ENCODE measurements around the gene SH2D5. TPM values are rescaled to one million over a fixed set of nuclear protein-coding genes. Genes with fewer than 3 reads are reported as not detected.

The SH2D5 gene
- total RNA-seq, 1 experiment from 2014 or later, result 10.4 TPM

GRCh38 chr1:20712215-20712577 is 20.3 kb downstream of the SH2D5 start:
- Histone ChIP-seq H3K9me2 (ENCODE audit: insufficient read depth) (no peaks in the 10 kb centered on the region), H3K79me2 (ENCODE audit: insufficient read depth, low read length) (no peaks in the 10 kb centered on the region), H3K9ac (ENCODE audit: low read length) (no peak overlapping the region), H3K4me2 (ENCODE audit: low read length) (no peak overlapping the region), H4K20me1 (ENCODE audit: insufficient read depth) (no peaks in the 10 kb centered on the region), H3K4me3 (replicated peaks in 1 of 2; ENCODE audit: low read depth in 1 of 2, low read length in 2 of 2) (no peak overlapping the region), H3K27me3 (ENCODE audit: insufficient read depth, low read length) (no peaks in the 10 kb centered on the region), H3K4me1 (ENCODE audit: control insufficient read depth in 1 of 2, insufficient read depth in 2 of 2, low read length in 2 of 2) (peaks cover 1 to 2% of the 10 kb centered on the region in 2 experiments; a peak in 2 of 4 replicates), H3K9me3 (ENCODE audit: control insufficient read depth in 1 of 2, insufficient read depth in 1 of 2, low read depth in 1 of 2, low read length in 2 of 2) (no peaks in the 10 kb centered on the region), H3K27ac (ENCODE audit: low read depth, low read length) (no peak overlapping the region), H2AFZ (ENCODE audit: low read depth, low read length, poor library complexity, severe bottlenecking) (no peak overlapping the region), H3K36me3 (ENCODE audit: control insufficient read depth in 1 of 2, insufficient read depth in 2 of 2, low read length in 2 of 2) (no peaks in the 10 kb centered on the region)
- ATAC-seq (no peak), DNase-seq (ENCODE audit: low read depth, low spot score) (no peak)
- intact Hi-C loops (cut with micrococcal nuclease), result no loop called here
- TF ChIP-seq YY1 (IDR thresholded peaks at IDR 0.05; ENCODE audit: extremely low read depth, insufficient replicate concordance, low read depth, low read length) (no peak), SP1 (IDR thresholded peaks at IDR 0.05; ENCODE audit: low read depth) (no peak), FOSL1 (IDR thresholded peaks at IDR 0.05; ENCODE audit: low read depth) (no peak), POLR2AphosphoS5 (IDR thresholded peaks at IDR 0.05; ENCODE audit: low read depth, low read length) (no peak), ATF3 (IDR thresholded peaks at IDR 0.05) (no peak)
- CTCF ChIA-PET, result no interaction called here
- RAD21 ChIA-PET (ENCODE audit: low non-redundant PET in 1 of 2, low total read pairs in 2 of 2, uncharacterized antibody in 2 of 2, unreplicated experiment in 2 of 2), result no interaction called here
- POLR2A ChIA-PET, result no interaction called here
- no TSS peak for BruUV-seq (replicated peaks)

GRCh38 chr1:20711285-20712214 is 21.0 kb downstream of the SH2D5 start:
- Histone ChIP-seq H4K20me1 (ENCODE audit: insufficient read depth) (no peaks in the 10 kb centered on the region), H3K9ac (ENCODE audit: low read length) (no peak overlapping the region), H3K4me2 (ENCODE audit: low read length) (no peak overlapping the region), H3K27ac (ENCODE audit: low read depth, low read length) (no peak overlapping the region), H3K27me3 (ENCODE audit: insufficient read depth, low read length) (no peaks in the 10 kb centered on the region), H3K36me3 (ENCODE audit: control insufficient read depth in 1 of 2, insufficient read depth in 2 of 2, low read length in 2 of 2) (no peaks in the 10 kb centered on the region), H3K79me2 (ENCODE audit: insufficient read depth, low read length) (no peaks in the 10 kb centered on the region), H3K4me3 (replicated peaks in 1 of 2; ENCODE audit: low read depth in 1 of 2, low read length in 2 of 2) (no peak overlapping the region), H3K4me1 (ENCODE audit: control insufficient read depth in 1 of 2, insufficient read depth in 2 of 2, low read length in 2 of 2) (no peaks in the 10 kb centered on the region), H3K9me2 (ENCODE audit: insufficient read depth) (no peaks in the 10 kb centered on the region), H3K9me3 (ENCODE audit: control insufficient read depth in 1 of 2, insufficient read depth in 1 of 2, low read depth in 1 of 2, low read length in 2 of 2) (no peaks in the 10 kb centered on the region), H2AFZ (ENCODE audit: low read depth, low read length, poor library complexity, severe bottlenecking) (no peak overlapping the region)
- DNase-seq (ENCODE audit: low read depth, low spot score) (no peak), ATAC-seq (peak; percentile 64)
- ChIA-PET RAD21 (ENCODE audit: low non-redundant PET in 1 of 2, low total read pairs in 2 of 2, uncharacterized antibody in 2 of 2, unreplicated experiment in 2 of 2) (no interaction called here), POLR2A (no interaction called here), CTCF (no interaction called here)
- no TSS peak for BruUV-seq (replicated peaks)
- intact Hi-C loops (cut with micrococcal nuclease), result no loop called here
- no peak for TF ChIP-seq MAX (IDR thresholded peaks at IDR 0.05)
- peak in 2 of 3 experiments; percentile 3 to 46; a peak in 2 of 6 replicates for TF ChIP-seq CTCF (IDR thresholded peaks at IDR 0.05 in 2 of 3, conservative IDR thresholded peaks at IDR 0.05 in 1 of 3; ENCODE audit: borderline replicate concordance in 1 of 3, insufficient read depth in 1 of 3, low read depth in 2 of 3, low read length in 2 of 3)
- TF ChIP-seq SP1 (IDR thresholded peaks at IDR 0.05; ENCODE audit: low read depth), result no peak
